ENCODE results near the gene RNF167.

DNA sequence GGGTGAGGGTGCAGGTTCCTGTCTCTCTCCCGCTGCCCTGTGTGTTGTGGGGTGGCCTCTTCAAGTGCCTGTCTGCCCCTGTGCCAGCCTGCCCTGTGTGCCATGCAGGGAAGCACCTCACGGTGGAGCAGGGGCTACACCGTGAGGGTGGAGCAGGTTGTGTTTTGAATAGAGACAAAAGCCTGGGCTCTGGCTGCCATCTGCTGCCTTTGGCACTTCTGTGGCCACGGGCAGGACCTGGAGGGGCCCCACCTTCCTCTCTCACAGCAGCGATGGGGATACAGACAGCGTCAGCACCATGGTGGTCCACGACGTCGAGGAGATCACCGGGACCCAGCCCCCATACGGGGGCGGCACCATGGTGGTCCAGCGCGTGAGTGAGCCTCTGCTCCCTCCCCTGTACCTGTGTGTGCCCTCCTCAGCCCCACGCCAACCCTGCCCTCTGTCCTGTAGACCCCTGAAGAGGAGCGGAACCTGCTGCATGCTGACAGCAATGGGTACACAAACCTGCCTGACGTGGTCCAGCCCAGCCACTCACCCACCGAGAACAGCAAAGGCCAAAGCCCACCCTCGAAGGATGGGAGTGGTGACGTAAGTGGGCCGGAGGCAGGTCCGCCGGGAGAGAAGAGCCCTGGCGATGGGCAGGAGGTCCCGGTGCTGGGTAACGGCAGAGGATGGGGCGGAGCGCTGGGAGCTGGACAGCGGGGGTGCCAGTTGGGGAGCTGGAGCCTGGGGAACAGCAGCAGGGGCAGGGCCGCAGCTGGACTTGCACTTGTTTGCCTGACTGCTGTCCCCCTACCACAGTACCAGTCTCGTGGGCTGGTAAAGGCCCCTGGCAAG lies 46.1 kb upstream of the RNF167 start:
- no peak for TF ChIP-seq CTCF (IDR thresholded peaks at IDR 0.05)
- no peak for TF ChIP-seq POLR2A (IDR thresholded peaks at IDR 0.05)

Measured in lower leg skin (tissue), 3 donors.